Activated T-cell treated with anti-CD3 and anti-CD28 coated beads for 4 hours (primary cell): ENCODE measurements around the gene TPM1.

Experiments used
- DNase-seq: peaks from one replicate; pipeline ENCODE4 v3.0.0-alpha.2; 2020

The TPM1 gene

DNA sequence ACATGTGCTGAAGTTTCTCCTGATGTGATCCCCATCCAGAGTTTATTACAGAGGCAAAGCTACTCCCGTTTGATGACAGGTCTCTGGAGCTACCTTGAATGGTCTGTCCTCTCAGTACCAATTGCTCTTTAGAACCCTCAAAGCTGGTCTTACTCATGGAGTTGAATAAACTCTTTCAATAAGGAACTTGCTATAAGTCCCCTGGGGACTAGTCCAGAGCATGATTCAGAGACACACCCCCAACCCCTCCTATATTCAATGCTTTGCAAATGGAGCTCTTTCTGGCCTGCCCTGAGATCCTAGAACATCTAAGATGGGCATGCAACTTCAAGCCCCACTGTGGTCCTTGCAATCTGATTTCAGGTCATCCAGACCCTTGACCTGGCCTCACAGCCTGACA is 23.9 kb upstream of the TPM1 start:
- no peak for DNase-seq

DNA sequence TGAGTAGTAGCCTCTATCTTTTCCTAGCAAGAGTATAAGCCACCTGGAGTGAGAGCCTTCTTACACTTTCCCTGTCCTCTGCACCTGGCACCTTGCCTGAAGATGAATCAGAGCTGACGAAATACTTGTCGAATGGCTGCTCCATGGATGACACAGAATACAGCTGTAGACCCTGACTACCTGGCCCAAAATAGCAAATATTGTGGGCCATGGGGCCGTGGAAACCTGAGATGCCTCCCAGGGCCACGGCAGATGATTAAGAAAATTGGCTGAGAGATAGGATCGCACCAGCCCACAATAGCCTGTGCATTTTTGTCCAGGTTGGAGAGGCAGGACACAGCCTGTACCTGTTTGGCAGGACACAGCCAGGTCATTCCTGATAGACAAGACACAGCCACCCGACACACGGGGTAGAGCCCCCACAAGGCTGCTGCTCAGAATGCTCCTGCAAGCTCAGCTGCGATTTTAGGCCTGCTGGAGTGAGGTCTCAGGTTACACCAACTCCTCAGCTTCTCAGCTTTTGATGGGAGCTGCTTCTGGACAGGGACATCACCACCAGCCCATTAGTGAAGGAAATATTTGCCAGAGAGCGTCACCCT is 22.9 kb upstream of the TPM1 start:
- no peak for DNase-seq

DNA sequence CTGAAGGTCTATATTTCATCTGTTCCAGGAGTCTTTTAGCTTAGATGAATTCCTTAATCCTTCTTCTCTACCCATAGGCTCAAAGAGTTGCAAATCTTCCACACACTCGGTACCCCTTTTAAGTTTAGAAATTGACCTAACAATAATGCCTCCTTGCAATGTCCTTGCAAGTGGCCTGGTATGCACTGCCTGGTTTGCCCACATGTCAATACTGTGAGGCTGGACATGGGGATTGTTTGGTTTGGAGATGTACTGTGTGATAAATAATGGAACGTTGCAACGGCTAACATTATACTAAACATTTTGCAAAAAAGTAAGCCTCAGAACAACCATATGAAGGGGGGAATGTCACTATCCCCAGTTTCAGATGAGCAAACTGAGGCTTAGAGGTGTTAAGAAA is 22.4 kb upstream of the TPM1 start:
- DNase-seq = no peak

DNA sequence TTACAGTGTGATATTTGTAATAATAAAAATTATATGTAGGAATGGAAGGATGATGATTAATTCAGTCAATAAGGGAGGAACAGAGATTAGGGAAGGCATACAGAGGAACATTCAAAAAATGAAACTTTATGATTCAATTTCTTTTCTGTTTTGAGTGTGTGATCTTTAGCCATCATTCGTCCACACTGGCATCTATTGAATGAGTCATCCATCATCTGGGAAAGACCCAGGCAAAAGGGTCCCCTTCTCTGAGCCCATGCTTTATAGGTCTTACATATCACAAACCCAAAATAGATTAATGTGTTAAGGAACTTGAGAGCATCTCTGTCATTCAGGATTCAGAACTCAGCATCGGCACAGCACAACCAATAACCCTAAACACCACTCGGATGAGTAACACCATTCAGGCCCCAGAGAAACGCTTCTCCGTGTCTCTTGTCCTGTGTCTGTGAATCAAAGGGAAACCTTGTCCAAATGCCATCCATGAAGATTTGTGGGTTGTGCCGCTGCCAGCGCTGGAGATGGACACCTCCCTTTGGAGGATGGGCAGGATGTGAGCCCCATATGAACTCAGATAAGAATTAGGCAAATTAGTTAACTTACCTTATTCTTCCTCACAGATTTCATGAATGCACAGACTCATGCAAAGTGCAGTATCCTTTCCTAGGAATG is 21.7 kb upstream of the TPM1 start:
- DNase-seq = no peak

DNA sequence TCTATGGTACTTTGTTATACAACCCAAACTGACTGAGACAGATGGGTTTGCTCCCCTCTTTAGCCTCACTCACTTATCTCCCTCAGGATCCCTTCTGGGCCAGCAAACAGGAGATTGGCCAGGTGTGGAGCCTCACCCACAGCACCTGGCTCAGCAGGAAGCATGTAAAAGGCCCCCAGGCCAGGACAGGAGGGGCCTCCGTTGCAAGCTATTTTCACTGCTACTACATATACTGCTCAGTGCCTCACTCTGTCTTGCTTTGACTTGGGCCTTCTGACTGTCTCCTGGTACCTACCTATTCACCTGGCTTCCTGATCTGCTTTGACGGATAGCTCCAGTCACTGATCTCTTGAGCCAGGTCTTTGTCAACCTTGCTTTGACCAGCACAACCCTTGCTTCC is 20.4 kb upstream of the TPM1 start:
- no peak for DNase-seq

DNA sequence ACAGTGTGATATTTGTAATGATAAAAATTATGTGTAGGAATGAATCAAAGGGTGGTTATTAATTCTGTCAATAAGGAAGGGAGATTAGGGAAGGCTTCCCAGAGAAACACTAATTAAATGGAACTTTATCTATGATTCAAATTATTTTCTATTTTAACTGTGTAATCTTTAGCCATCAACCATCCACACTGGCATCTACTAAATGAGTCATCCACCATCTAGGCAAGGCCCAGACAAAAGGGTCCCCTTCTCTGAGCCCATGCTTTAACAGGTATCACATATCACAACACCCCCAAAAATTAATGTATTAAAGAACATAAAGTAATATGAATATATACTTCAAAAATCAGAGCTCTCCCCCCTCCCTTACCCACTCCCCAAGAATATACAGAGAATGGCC is 19.9 kb upstream of the TPM1 start:
- DNase-seq = no peak

DNA sequence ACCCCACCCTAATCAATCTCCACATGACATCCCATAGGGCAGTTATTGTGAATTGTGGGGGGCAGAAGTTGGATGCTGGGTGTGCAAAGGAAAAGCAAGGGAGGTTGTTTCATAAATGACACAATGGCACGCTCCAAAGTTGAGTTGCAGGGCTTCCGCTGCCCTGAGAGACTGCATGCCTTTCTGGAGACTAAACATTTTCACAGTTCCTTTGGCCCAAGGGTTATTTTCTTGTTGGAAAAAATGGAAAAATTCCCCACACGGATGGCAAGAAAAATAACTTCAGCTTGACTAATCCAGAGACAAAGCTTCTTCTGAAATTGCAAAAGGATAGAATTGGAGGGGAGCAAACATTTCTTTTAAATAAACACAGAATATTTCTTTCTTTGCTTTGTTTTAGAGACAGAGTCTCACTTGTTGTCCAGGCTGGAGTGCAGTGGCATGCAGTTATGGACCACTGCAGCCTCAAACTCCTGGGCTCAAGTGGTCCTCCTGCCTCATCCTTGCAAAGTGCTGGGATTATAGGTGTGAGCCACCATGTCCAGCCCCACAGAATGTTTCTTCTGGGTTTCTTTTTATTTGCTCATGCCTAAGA is 19.1 kb upstream of the TPM1 start:
- DNase-seq = no peak

DNA sequence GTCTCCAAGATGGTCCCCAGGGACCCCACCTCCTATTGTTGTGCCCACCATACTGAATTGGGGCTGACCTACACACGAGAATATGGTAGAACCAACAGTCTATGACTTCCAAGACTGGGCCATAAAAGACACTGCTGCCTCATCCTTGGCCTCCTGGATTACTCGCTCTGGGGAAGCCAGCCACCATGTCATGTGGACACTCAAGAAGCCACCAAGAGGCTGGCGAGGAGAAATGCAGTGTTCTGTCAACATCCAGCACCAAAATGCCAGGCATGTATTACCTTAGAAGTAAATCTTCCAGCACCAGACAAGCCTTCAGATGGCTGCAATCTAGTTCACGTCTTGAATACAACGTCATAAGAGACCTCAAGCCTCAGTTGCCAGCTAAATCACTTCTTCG is 17.1 kb upstream of the TPM1 start:
- no peak for DNase-seq

DNA sequence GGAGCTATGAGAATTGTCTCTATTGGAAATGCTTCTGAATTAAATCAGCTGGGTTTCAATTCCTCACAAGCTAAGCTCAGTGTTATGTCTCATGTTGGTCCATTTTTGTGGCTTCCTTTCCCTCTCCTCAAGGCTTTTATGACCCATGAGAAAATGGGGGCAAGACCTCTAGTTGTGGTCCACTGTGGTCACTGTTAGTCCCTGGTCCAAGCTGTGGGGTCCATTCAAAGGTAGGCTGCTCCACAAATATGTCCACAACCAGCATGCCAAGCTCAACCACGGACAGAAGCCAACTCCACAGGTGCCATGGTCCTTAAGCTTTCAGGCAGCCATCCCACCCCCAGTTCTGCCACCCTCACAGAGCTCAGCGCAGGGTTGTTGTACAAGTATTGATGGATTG is 14.9 kb upstream of the TPM1 start:
- no peak for DNase-seq

DNA sequence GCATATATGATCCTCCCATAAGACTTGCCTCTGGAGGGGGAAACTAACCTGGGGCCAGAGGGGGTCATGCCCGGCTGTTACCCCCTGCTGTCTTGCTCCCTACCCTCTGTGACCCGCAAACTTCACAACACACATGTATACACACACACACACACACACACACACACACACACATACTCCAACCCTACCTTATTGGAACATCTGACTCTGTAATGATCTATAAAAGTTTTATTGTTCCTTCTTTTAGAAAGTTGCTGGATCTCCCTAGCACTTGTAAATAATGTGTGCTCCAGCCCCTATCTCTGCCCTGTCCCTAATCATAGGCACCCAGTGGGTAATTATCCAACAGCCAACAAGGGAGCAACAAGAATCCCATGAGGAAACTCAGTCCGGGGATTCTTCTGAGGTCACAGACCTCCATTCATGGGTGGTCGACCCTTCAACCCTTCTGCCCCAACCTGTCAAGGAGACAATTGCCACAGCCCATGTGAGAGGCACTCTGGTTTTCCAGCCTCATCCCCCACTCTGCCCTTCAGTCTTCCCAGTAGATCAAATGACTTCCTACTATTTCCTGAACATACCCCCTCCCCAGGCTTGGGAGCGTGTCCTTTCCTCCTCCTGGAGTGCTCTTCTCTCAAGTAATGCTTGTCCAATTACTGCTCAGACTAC is 14.0 kb upstream of the TPM1 start:
- no peak for DNase-seq

DNA sequence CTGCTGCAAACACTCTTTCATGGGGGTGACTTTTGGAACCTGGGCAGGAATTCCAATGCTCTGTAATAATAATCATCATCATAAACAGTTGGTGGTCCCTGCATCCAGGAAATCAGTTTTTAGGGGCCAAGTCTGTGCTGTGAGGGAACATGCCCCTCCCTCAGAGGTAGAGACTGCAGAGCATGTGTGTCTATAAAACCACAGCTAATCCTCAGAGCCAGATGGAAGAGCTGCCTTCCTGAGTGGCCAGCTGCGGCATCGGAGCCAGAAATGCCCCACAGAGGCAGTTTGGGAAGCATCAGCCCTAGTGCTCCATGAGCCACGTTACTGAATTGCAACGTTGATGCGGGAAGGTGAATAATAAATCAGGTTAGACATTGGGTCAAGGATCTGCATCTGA is 12.9 kb upstream of the TPM1 start:
- no peak for DNase-seq

DNA sequence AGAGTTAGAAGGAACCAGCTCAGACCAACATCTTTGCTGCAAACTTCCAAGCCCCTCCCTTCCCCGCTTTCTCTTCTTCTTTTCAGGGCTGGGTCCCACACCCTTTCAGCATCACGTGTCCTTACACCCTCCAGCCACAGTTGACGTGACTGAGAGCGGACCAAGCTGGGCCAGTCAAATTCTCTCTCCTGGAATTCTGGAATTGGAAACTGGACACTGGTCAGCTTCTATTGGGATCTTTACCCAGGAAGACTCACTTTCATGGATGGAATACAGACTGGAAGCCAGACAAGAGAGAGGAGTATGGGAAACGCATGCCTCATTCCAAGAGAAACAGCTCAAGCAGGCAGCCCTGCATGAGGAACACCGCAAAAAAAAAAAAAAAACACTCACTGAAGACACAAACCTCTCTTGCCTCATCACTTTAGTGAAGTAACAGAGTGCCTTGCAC is 12.4 kb upstream of the TPM1 start:
- no peak for DNase-seq

DNA sequence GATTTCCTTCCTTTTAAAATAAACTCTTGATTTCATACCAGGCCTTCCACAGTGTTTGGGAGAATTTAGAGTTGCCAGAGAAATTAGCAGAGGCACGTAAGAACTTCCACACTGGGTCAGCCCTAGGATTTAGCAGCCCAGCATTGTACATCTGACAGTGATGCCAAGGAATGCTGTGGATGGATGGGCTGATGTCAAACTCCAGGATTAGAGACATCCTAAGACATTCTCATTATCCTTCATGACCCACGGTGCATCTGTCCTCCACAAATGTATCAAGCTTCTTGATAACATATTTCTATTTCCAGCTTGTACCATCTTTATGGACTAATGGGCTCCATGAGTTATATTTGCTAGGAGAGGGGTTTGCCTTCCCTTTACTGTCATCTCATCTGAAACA is 8.0 kb upstream of the TPM1 start:
- no peak for DNase-seq

DNA sequence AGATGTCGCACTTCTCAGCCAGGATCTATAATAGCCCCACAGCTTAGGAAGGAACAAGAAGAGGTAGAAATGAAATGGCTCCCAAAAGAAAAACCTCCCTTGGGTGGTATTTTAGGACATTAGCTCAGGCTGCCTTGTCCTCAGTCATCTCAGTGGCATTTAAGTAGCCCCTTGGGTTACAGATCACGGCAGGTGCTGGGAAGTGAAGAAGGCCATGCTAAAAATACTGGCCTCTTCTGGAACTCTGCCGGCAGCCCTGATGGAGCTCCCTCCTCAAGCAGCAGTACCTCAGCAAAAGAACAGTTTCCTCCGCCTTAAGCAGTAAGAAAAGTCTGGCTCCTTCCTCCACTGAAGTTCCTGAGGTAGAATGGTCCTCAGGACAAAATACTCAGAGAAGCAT is 7.3 kb upstream of the TPM1 start:
- no peak for DNase-seq

DNA sequence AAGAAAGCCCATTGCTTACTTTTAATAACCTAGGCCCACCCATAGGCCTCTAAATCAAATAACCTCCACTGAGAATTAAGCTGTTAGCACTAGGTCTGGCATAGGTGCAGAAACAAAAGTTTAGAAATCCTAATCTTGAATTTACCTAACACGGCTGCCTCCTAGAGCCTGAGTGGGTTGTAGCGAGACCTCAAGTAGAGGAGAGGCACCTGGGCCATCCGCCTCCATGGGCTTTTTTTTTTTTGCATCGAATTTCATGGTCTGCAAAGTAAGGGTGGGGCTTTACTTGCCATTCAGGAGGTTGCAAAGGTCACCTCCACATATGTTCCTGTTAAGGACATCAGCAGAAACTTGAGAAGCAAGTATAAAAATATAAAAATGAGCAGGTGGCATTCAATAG is 6.6 kb upstream of the TPM1 start:
- no peak for DNase-seq

DNA sequence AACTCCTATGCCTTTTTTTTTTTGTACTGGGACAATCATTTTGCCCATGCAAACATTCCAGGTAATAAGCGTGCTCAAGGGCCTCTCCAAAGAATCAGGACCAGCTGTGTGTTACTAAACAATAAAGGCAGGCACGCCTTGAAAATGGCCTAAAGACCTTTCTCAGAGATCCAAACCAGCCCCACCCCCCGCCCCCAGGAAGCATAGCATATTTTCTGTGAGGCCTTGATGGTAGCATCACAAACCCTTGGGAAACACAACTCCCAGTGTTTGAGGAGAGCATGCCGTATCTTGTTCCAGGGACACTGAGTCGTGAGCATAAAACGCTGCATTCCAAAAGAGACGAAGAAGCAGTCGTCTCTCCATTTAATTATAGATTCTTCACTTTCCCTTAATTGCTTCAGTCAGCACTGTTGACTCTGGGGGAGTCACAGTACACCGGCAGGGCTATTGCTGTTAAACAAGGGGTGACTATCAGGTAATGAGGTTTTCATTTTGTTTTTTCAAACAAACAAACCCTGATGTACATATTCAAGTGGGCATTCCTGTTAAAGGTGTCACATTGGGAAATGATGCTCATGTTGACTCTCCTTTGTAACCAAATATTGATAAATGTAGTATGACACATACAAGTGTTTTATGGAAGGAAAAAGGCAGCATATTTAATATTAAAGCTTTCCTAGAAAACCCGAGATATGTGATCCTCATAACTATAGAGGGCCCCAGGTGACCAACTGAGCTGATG is 4.4 kb upstream of the TPM1 start:
- no peak for DNase-seq

DNA sequence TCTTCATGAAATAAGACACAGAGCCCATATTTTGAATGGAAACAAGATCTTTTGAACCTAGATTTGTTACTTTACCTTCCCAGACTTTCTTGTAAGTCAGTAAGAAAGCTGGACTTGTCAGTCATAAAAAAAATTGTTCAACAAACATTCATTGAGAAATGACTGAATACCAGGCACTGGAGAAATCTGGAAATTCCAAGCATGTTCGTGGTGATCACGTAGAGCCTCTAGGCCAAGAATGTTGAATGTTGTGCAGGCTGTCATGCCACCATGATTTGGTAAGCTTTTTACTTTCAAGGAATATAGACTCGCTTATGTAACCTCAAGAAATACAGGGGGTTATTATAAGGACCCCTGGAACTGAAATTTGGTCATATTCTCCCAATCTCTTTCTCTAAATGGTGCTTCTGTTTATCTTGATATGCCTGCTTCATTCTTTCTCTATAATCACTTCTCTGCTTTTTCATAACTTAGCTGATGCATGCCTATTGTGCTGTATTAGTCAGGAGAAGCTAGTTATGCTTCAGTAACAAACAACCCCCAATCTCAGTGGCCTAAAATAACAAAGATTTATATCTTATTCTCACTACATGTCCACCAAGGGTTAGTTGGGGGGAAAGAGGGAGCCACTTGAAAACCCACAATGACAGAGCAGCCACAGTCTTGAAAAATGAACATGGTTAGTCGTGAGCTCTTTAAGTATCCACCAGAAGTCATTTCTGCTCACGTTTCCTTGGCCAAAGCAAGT is 3.4 kb upstream of the TPM1 start:
- no peak for DNase-seq

DNA sequence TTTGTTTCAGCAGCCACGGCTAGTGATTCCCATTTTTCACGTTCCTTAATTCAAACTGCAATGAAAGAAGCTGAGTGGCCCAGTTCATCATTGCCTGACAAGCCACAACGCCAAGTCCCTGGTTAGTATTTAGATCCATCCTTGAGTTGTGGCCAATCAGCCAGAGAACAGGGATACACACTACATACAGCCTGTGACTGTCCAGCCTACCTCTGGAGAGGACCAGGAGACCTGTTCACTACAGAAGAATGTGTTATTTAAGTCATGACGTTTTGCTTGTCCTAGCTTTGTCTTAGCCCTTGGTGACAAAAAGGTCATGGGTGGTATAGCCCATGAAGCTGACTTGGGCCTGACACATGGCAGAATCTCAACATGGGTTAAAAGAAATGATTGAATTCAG is 2.7 kb upstream of the TPM1 start:
- no peak for DNase-seq

DNA sequence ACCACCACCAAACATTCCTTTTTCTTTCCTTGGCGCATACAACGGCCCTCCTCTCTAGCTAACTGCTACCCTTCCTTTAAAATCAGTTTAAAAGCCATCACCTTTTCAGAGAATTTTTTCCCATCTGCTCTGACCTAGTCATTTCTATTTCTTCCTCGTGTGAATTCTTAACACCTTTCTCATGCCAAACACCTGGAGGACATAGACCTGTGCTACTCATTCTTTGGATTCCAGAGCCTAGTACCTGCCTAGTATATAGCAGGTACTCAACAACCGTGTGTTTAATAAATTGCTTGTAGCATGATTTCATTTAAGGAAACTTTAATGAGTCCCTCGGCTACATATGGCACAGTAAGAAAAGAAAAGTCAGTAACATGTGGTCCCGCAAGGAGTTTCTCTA is 2.0 kb upstream of the TPM1 start:
- no peak for DNase-seq

DNA sequence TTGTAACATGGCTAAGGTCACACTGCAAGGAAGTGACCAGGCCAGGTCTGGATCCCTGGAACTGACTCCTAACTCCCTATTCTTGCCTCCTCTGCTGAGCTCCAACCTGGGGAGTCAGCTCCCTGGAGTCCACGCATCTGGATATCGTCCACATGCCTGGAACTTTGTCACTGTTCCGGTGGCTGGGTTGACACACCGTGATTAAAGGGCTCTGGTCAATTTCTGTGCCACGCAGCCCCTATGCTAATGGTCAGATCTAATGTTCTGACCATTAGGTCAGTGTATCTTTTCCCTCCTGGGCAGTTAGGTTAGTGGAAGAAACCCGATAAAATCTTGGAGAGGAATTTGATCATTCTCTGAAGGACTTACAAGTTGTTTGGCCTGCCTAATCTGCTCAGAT is 1.6 kb upstream of the TPM1 start:
- DNase-seq = no peak

DNA sequence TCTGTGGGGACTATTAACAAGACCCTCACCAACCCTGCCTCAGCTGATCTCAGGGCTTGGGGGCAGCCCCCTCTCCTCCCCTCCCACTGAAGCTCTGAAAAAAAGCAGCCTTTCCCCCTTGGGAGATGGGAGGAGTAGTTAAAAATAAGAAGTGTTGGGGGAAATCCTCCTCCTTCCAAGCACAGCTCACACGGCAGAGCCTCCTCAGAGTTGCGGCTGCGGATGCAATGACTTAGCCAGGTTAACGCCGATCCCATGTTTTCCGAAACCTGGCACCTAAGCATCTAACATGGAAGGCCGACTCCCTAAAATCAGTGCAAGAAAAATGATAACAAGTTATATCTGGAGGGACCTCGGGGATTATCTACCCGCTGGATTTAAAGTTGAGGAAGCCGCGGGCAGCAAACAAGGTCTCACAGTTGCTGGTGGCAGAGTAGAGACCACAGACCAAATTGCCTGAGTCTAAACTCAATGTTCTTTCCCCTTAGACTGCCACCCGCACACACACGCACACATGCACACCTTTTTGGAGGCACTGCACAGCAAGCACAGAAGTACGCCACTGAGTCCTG is 1.1 kb upstream of the TPM1 start:
- no peak for DNase-seq

DNA sequence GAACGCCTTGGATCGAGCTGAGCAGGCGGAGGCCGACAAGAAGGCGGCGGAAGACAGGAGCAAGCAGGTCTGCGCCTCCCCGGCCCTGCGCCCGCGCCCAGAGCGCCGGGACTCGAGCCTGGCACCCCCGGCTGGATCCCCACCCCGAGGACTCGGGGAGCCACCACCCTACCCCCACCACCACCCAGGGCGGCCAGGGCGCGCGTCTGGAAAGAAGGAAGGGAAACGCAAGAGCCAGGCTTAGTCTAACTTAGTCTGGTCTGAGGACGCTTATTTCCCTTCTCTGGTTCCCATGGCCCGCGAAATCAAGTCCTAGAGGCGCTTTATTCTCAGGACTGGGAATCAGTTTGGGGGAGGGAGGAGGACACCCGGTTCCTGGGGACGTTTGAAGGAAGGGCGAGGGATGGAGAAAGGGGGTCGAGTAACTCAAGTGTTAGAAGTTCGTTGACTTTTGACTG is 359 bp downstream of the TPM1 start:
- DNase-seq = no peak
